Measurements from ENCODE around the gene MTCL1.

GRCh38 chr18:8825729-8826375, 120.5 kb downstream of the MTCL1 start:
- TF ChIP-seq CTCF (IDR thresholded peaks at IDR 0.05) (no peak), POLR2AphosphoS5 (IDR thresholded peaks at IDR 0.05; ENCODE audit: low read depth, low read length) (no peak)
